Duodenal mucosa (tissue), 2 donors: Measurements from ENCODE around the gene ODAPH.
"Not testable (repeated sequence)": the region's sequence is repeated elsewhere in the genome, so short reads cannot be mapped to it uniquely, and the experiment has no call there.

ENCODE experiments used
- H3K27ac ChIP-seq: one replicate; pipeline ENCODE4 v1.7.0; 2013; ENCODE audit warnings: low read depth, low read length
- H3K27me3 ChIP-seq, 2 donors: one replicate each; pipeline ENCODE4 v1.7.0; 2013; ENCODE audit warnings: low read length in 2 of 2, control low read depth in 1 of 2; ENCODE audit not compliant: insufficient read depth in 2 of 2, control insufficient read depth in 1 of 2
- H3K36me3 ChIP-seq, 2 donors: one replicate each; pipeline ENCODE4 v1.7.0; 2013; ENCODE audit warnings: low read length in 2 of 2, control low read depth in 1 of 2; ENCODE audit not compliant: insufficient read depth in 2 of 2, control insufficient read depth in 1 of 2
- H3K4me1 ChIP-seq, 2 donors: one replicate each; pipeline ENCODE4 v1.7.0; 2013; ENCODE audit warnings: low read length in 2 of 2, control low read depth in 1 of 2; ENCODE audit not compliant: insufficient read depth in 2 of 2, control insufficient read depth in 1 of 2
- H3K4me3 ChIP-seq, 2 donors: one replicate each; pipeline ENCODE4 v1.7.0; 2013; ENCODE audit warnings: low read length in 2 of 2, low read depth in 1 of 2
- H3K9ac ChIP-seq, 2 donors: one replicate each; pipeline ENCODE4 v1.7.0; 2013; ENCODE audit warnings: low read length in 2 of 2, low read depth in 1 of 2
- H3K9me3 ChIP-seq, 2 donors: one replicate each; pipeline ENCODE4 v1.7.0; 2013; ENCODE audit warnings: low read length in 2 of 2, control low read depth in 1 of 2; ENCODE audit not compliant: control insufficient read depth in 1 of 2

ODAPH gene, protein sequence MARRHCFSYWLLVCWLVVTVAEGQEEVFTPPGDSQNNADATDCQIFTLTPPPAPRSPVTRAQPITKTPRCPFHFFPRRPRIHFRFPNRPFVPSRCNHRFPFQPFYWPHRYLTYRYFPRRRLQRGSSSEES

DNA sequence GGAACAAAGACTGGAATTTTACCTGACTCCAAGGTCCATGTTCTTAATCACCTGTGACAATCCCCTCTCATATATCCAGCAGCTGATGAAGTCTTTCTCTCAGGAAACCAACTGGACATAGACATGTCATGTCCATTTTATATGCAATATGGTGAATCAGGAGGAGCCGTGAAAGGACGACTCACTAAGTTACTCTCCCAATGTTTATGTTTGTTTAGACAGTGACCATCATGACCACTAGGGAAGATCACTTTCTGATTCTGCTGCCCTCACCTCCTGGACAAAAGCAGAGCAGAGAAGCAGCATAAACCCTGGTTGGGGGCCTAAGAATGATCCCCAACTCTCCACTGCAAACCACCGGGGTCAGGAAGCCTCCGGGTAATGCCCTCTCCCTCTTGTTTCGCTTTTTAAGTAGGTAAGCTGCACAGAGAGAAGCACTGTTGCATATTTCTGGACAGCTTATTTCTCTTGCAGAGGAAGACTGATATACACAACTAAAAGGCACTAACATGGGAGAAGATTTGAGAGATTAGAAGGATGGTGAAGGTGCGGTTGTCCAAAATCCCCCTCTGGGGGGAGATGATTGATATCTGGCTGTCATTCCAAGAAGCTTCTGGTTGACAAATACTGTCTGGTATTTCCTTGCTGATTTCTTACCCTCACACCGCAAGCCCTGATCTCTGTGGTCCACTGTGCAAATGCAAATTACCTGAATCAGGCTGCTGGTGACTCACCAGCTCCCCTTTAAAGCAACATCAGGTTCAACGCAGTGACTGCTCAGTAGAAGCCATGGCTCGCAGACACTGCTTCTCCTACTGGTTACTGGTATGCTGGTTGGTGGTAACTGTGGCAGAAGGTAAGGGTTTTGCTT is at the start of gene ODAPH:
ODAPH (plus strand) TSS at position 773 of the 871 bp plus-strand sequence; CDS start at position 790, 17 bp downstream.
- Histone ChIP-seq H3K9ac (no peak within 1 kb of the TSS), H3K27ac (no peak within 1 kb of the TSS), H3K36me3 (no peaks in the 10 kb centered on the region)

GRCh38 chr4:75509592-75509991 is 46.3 kb upstream of the ODAPH start:
- not testable (repeated sequence) for H3K4me3 ChIP-seq
- peaks cover 12 to 18% of the 10 kb centered on the region in 2 donors for H3K4me1 ChIP-seq

More for the DNA sequence above, at the start of gene ODAPH:
- Histone ChIP-seq H3K4me3 (peak within 1 kb of the TSS in 1 of 2 donors; percentile 30), H3K9me3 (no peaks in the 10 kb centered on the region), H3K4me1 (no peaks in the 10 kb centered on the region), H3K27me3 (no peaks in the 10 kb centered on the region)

DNA sequence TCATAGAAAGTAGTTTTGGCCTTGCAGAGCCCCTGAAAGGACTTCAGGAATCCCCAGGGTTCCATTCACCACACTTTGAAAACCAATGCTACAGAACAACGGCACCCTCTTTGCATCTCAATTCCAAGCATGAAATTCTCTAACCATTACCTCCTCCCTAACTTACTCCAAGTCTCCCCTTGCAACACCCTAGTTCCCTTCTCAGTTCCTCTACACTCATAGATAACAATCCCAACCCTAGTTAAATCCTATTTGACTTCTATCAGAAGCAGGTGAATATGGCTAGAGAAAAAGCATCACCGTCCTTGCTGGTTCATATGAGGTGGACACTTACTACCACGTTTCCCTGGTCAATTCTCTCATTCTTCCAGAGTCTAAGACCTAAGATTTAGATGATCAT is 44.0 kb upstream of the ODAPH start:
- Histone ChIP-seq H3K36me3 (peaks cover 2 to 7% of the 10 kb centered on the region in 2 donors), H3K4me1 (peaks cover 26 to 28% of the 10 kb centered on the region in 2 donors), H3K27me3 (no peaks in the 10 kb centered on the region), H3K9me3 (no peaks in the 10 kb centered on the region), H3K27ac (no peak overlapping the region), H3K4me3 (peak overlapping the region; percentile 57 to 77), H3K9ac (peak overlapping the region in 1 of 2 donors; percentile 36)

More at GRCh38 chr4:75509592-75509991, 46.3 kb upstream of the ODAPH start:
- H3K9me3 ChIP-seq, H3K27ac ChIP-seq, H3K27me3 ChIP-seq, H3K9ac ChIP-seq: not testable (repeated sequence)
- H3K36me3 ChIP-seq: peaks cover 6 to 14% of the 10 kb centered on the region in 2 donors

- Histone ChIP-seq H3K9ac (peak overlapping the region in 1 of 2 donors; percentile 96), H3K36me3 (peaks cover 4 to 8% of the 10 kb centered on the region in 2 donors), H3K4me3 (peak overlapping the region; percentile 77 to 94), H3K27ac (no peak overlapping the region), H3K27me3 (no peaks in the 10 kb centered on the region), H3K4me1 (peaks cover 26 to 28% of the 10 kb centered on the region in 2 donors), H3K9me3 (no peaks in the 10 kb centered on the region)
Observed at GRCh38 chr4:75512386-75513211, 43.3 kb upstream of the ODAPH start.

- H3K9me3 ChIP-seq: no peaks in the 10 kb centered on the region
- peaks cover 9 to 11% of the 10 kb centered on the region in 2 donors for H3K36me3 ChIP-seq
- peak overlapping the region; percentile 96 to 97 for H3K9ac ChIP-seq
- no peaks in the 10 kb centered on the region for H3K27me3 ChIP-seq
- H3K27ac ChIP-seq: peak overlapping the region; percentile 98
- H3K4me3 ChIP-seq: peak overlapping the region; percentile 77 to 94
- H3K4me1 ChIP-seq: peaks cover 26 to 28% of the 10 kb centered on the region in 2 donors
Observed at GRCh38 chr4:75513526-75514130, 42.2 kb upstream of the ODAPH start.

DNA sequence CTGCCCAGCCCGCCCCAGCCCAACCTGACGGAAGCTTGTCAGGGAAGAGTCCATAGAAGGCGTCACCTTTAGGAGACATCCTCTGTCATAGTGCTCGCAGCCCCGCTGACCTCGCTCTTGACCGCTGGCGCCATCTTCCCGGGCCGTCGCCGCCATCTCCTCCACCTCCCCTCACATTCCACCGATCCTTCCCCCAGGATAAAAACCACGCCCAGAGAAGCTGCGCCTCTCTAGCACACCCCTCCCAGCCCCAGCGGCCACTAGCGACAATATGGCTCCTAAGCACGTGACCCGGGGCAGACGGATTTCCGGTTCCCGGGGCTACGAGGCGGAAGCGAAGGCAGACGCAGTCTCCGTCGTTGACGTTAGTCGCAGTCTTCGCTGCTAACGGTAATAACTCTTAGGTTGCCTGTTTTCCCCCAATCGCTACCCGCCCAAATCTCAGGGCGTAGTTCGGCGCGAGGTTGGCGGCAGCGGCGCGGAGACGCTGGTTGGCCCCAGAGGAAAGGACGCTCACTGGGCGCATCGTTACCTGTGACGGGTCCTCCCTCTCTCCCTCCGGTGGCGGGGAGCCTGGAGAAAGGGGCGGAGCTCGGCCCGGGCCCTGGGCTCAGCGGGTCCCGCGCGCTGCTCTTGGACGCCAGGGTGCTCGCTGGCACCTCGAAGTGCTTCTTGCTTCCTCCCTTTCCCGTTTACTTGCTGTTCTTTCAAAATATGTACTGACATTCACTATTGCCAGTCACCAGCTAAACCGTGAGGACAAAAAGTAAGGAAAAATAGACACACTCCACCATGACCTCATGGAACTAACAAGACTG is 41.5 kb upstream of the ODAPH start, which contains the start of the genes RCHY1 and THAP6:
RCHY1 (minus strand) TSS at position 273 of the 818 bp plus-strand sequence; CDS start at position 156, 117 bp downstream.
THAP6 (plus strand) TSS at position 343 of the 818 bp plus-strand sequence. CDS start 980 bp downstream, outside the sequence.
- Histone ChIP-seq H3K4me1 (peaks cover 26 to 28% of the 10 kb centered on the region in 2 donors), H3K27me3 (no peaks in the 10 kb centered on the region), H3K9me3 (no peaks in the 10 kb centered on the region), H3K36me3 (peaks cover 14 to 15% of the 10 kb centered on the region in 2 donors), H3K9ac (peak within 1 kb of the TSS; percentile 96 to 97), H3K4me3 (peak within 1 kb of the TSS; percentile 77 to 94), H3K27ac (peak within 1 kb of the TSS; percentile 98)

DNA sequence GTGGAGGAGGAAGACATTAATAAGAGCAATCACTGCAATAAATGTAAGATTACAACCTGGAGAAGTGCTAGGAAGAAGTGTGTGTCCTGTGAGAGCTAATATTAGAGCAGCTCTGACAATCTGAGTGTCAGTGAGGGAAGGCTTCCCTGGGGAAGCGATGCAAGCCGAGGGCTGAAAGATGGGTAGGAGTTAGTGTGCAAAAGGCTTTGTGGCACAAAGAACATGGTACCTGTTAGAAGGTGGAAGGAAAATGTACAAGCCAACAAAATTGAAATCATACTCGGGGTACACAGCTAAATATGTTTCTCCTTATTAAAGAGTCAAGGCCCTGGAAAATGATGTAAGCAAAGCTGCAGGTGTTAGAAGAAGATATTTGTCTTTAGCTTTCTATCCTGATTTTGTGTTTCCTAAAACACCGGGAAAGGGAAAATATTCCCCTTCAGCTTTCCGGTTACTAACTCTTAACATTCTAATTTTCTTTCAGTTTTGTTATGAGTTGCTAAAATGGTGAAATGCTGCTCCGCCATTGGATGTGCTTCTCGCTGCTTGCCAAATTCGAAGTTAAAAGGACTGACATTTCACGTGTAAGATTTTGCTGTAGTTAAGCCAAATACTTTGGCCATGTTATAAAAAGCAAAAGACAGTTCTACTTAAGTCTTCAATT is 40.8 kb upstream of the ODAPH start:
- Histone ChIP-seq H3K9me3 (no peaks in the 10 kb centered on the region), H3K27me3 (no peaks in the 10 kb centered on the region), H3K4me3 (peak overlapping the region; percentile 77 to 94), H3K4me1 (peaks cover 26 to 28% of the 10 kb centered on the region in 2 donors), H3K36me3 (peaks cover 14 to 15% of the 10 kb centered on the region in 2 donors), H3K27ac (peak overlapping the region; percentile 98), H3K9ac (peak overlapping the region; percentile 96 to 97)

- peaks cover 26 to 28% of the 10 kb centered on the region in 2 donors for H3K4me1 ChIP-seq
- H3K27me3 ChIP-seq: no peaks in the 10 kb centered on the region
- H3K9ac ChIP-seq: no peak overlapping the region
- H3K36me3 ChIP-seq: peaks cover 14 to 20% of the 10 kb centered on the region in 2 donors
- no peaks in the 10 kb centered on the region for H3K9me3 ChIP-seq
- H3K4me3 ChIP-seq: no peak overlapping the region
- no peak overlapping the region for H3K27ac ChIP-seq
Observed at GRCh38 chr4:75516144-75516543, 39.7 kb upstream of the ODAPH start.
